ENCODE measurements around the gene GRAMD4.
"Not testable (repeated sequence)": the region's sequence is repeated elsewhere in the genome, so short reads cannot be mapped to it uniquely, and the experiment has no call there.

Gene GRAMD4

DNA sequence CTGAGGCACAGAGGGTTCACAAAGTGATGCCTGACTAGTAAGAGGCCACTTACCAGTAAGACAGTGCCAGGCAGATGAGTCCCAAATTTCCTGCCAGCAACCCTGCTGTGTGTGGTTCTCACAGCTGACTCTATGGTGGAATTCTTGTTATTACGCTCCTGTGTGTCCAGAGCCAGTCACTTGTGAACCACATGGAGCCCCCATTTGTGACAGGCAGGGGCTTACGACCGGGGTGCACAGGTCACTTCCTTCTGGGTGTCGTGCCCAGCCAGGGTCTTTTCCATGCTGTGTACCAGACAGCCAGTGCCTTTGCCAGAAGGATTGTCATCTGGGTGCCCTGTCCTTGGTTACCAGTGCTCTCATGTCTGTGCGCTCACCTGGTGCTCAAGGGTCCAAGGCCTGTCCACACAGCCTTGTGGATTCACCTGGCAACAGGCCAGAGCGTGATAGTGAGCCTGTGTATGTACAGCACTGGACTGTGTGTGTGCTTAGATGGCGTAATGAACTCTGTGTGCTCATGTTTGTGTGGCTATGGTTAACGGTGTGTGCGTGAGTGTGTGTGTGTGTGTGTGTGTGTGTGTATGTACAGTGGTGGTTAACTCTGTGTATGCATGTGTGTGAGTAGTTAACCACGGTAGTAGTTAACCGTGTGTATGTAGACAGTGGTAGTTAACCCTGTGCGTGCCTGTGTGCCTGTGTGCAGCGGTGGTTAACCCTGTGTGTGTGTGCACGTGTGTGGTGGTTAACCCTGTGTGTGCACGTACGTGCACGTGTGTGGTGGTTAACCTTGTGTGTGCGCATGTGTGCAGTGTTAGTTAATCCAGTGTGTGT, 18.6 kb downstream of the GRAMD4 start:
- no peak for ATAC-seq (ENCODE audit: low read depth)
- no peaks in the 10 kb centered on the region for H3K27me3 Mint-ChIP-seq
- H3K36me3 Mint-ChIP-seq: peaks cover 16% of the 10 kb centered on the region
- peaks cover 4% of the 10 kb centered on the region for H3K9me3 Mint-ChIP-seq
- H3K27ac Mint-ChIP-seq: peak overlapping the region; percentile 5
- no peak overlapping the region for H3K4me3 Mint-ChIP-seq
- no peak for DNase-seq (ENCODE audit: low spot score in 2 of 2)
- H3K4me1 Mint-ChIP-seq: peaks cover 18% of the 10 kb centered on the region

DNA sequence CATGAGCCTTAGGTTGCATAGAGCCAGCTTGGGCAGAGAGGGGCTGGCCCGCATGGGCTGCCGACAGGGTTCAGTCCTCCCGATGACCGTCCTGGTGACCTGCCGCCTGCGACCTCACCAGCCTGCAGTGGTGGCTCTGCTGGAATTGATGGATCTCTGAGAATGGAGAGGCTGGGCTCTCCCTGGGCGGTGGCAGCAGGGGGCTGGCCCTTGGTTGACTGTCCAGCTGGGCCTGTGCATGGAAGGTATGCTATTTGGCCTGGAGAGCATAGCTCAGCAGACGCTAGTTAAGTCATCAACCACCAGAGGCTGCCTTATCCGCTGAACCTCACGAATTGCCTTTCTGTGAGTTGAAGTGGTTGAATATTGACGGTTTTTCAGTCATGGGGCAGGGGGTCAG, 19.7 kb downstream of the GRAMD4 start:
- ATAC-seq (ENCODE audit: low read depth) (no peak), DNase-seq (ENCODE audit: low spot score in 2 of 2) (no peak)
- Mint-ChIP-seq H3K4me1 (peaks cover 25% of the 10 kb centered on the region), H3K27me3 (no peaks in the 10 kb centered on the region), H3K9me3 (peaks cover 4% of the 10 kb centered on the region), H3K27ac (no peak overlapping the region), H3K4me3 (no peak overlapping the region), H3K36me3 (peaks cover 23% of the 10 kb centered on the region)

DNA sequence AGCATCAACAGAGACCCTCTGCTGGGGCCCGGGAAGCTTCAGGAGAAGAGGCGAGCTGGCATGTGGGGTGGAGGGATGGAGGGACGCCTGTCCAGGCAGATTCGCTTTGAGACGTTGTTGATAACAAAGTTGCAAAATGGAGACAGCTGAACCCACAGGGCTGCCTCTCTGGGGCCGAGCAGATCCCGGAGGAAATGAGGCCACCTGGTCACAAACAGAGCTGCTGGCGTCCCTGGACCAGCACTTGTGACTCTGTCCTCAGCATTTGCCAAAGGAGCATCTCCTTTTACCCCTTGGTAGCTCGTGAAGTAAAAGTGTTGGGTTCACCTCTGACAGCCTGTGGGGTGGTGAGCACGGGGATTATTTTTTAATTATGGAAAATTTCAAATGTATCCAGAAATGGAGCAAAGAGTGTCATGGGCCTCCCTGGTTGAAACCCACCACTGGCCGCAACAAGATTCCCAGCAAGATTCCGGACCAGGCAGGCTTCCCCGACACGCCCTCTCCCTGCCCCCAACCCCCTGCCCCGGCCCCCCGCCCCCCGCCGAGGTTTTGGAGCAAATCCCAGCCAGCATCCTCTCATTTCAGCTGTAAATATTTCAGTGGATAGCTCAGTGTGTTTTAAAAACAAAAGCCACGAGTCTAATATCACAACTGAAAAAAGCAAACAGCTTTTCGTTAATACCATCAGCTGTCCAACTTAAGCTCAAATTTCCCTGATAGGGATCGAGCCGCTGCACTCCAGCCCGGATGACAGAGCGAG, 20.3 kb downstream of the GRAMD4 start:
- H3K4me1 Mint-ChIP-seq: peaks cover 25% of the 10 kb centered on the region
- no peak overlapping the region for H3K27ac Mint-ChIP-seq
- peaks cover 4% of the 10 kb centered on the region for H3K9me3 Mint-ChIP-seq
- ATAC-seq (ENCODE audit: low read depth): no peak
- H3K27me3 Mint-ChIP-seq: no peaks in the 10 kb centered on the region
- DNase-seq (ENCODE audit: low spot score in 2 of 2): no peak
- peaks cover 23% of the 10 kb centered on the region for H3K36me3 Mint-ChIP-seq
- no peak overlapping the region for H3K4me3 Mint-ChIP-seq

DNA sequence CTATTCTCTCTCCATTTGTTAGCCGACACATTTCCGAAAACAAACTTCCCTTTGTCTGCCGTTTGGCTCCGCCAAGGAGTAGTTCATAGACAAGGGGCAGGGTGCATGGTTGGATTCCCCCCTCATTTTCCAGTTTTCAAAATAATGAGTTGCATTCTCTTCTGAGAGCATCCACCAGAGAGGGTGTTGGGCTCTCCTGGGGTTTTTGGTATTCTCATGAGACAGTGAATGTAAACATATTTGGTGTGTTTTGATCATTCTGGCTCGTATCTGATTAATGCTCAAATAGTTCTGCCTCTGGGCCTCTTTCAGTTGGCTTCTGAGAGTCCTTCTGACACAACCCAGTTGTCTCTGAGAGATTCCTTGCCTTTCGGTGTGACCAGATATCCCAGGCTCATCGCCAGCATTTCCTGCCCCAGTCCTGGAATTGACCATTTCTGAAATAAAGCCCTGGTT, 21.7 kb downstream of the GRAMD4 start:
- Mint-ChIP-seq H3K27me3 (no peaks in the 10 kb centered on the region), H3K27ac (peak overlapping the region; percentile 69), H3K36me3 (peaks cover 21% of the 10 kb centered on the region), H3K9me3 (peaks cover 4% of the 10 kb centered on the region), H3K4me3 (no peak overlapping the region), H3K4me1 (peaks cover 29% of the 10 kb centered on the region)
- no peak for ATAC-seq (ENCODE audit: low read depth)
- no peak for DNase-seq (ENCODE audit: low spot score in 2 of 2)

DNA sequence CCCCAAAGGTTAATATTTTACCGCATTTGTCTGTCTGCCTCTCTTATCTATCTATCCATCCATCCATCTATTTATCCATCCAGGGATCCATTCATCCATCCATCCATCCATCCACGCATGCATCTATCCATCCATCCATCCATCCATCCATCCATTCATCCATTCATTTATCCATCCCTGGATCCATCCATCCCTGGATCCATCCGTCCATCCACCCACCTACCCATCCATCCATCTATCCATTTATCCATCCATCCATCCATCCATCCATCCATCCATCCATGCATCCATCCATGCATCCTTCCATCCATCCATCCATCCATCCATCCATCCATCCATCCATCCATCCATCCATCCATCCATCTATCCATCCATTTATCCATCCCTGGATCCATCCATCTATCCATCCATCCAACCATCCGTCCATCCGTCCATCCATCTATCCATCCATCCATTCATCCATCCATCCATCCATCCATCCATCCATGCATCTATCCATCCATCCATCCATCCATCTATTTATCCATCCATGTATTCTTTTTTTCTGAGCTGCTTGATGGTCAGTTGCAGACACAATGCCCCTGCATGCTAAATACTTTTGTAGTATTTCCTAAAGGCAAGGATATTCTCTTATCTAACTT, 22.8 kb downstream of the GRAMD4 start:
- not testable (repeated sequence) for DNase-seq (ENCODE audit: low spot score in 2 of 2); ATAC-seq (ENCODE audit: low read depth); H3K27me3 Mint-ChIP-seq; H3K4me3 Mint-ChIP-seq; H3K27ac Mint-ChIP-seq; H3K9me3 Mint-ChIP-seq
- peaks cover 32% of the 10 kb centered on the region for H3K4me1 Mint-ChIP-seq
- H3K36me3 Mint-ChIP-seq: peaks cover 23% of the 10 kb centered on the region

DNA sequence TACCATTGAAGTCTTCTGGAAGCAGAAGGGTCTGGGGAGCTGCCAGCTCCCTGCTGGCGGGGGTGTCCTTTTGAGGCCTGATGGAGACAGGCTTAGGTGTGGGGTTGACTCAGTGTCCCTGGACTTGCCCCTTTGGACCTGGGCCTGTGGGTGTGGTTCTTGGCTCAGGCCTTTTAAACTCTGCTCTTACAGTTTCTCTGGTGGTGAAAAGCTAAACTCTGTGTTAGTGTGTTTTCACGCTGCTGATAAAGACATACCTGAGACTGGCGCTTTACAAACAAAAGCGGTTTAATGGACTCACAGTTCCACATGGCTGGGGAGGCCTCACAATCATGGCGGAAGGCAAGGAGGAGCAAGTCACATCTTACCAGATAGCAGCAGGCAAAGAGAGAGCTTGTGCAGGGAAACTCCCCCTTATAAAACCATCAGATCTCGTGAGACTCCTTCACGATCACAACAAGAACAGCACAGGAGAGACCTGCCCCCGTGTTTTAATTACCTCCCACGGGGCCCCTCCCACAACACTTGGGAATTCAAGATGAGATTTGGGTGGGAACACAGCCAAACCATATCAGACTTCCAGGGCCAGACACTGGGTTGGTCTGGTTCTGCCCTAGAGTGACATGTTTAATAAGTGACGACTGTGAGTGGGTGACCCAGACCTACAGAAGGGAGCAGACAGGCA, 26.5 kb downstream of the GRAMD4 start:
- ATAC-seq (ENCODE audit: low read depth): no peak
- H3K36me3 Mint-ChIP-seq: peaks cover 25% of the 10 kb centered on the region
- H3K27ac Mint-ChIP-seq: no peak overlapping the region
- no peak for DNase-seq (ENCODE audit: low spot score in 2 of 2)
- no peak overlapping the region for H3K4me3 Mint-ChIP-seq
- H3K4me1 Mint-ChIP-seq: peaks cover 34% of the 10 kb centered on the region
- peaks cover 9% of the 10 kb centered on the region for H3K9me3 Mint-ChIP-seq
- H3K27me3 Mint-ChIP-seq: no peaks in the 10 kb centered on the region

DNA sequence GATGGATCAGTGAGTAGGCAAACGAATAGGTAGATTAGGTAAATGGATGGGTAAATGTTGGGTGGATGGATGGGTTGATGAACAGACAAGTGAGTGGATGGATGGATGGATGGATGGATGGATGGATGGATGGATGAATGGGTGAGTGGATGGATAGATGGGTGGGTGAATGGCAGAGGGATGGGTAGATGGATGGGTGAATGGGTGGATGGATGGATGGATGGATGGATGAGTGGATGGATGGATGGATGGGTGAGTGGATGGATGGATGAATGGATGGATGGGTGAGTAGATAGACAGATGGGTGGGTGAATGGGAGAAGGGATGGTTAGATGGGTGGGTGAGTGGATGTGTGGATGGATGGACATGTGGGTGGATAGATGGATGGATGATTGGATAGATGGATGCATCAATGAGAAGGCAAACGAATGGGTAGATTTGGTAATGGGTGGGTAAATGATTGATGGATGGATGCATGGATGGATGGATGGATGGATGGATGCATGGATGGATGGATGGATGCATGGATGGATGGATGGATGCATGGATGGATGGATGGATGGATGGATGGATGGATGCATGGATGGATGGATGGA, 28.1 kb downstream of the GRAMD4 start:
- DNase-seq (ENCODE audit: low spot score in 2 of 2); H3K4me3 Mint-ChIP-seq; ATAC-seq (ENCODE audit: low read depth); H3K27me3 Mint-ChIP-seq; H3K27ac Mint-ChIP-seq; H3K9me3 Mint-ChIP-seq: not testable (repeated sequence)
- H3K4me1 Mint-ChIP-seq: peaks cover 33% of the 10 kb centered on the region
- peaks cover 20% of the 10 kb centered on the region for H3K36me3 Mint-ChIP-seq

DNA sequence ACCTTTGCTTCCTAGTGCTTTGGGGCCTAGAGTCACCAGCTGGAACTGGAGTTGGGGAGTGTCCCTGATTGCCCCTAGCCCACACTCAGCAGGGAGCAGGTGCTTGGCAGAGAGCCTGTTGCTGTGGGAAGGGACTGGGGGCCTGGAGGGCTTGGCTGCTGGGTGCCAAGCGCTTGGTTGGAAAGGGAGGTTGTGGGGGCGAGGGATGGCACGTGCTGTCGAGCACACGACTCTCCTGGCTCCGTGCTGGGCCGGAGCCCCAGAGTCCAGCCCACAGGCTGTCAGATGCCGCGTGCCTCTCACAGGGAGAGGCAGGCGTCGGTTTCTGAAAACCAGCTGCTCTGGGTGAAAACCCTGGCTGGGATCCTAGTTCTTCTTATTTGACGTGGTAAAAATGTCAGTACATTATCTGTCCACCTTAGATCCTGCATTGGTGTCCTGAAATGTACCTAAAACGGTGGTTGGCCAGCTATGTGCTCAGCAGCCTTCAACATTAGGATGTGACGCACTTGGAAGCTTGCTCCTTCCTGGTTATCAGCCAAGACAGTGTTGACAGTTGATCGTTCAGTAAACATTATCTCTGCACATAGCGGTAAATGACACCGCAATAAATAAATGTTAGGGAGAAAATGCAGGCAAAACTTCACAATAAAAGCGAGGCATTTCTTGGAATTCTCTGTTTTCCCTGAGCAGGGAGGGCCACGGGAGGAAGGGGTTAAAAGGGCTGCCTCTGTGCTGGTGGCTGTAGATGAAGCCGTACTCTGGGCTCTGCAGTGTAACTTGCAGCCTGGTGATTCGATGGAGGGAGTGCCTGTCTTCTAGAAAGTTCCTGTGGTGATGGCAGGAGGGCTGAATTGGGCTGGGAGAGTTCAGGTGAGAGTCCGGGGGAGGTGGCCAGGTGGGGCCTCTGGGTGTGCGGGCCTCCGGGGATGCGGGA, 29.2 kb downstream of the GRAMD4 start:
- peaks cover 28% of the 10 kb centered on the region for H3K4me1 Mint-ChIP-seq
- peaks cover 6% of the 10 kb centered on the region for H3K9me3 Mint-ChIP-seq
- no peak overlapping the region for H3K4me3 Mint-ChIP-seq
- ATAC-seq (ENCODE audit: low read depth): no peak
- no peak for DNase-seq (ENCODE audit: low spot score in 2 of 2)
- no peak overlapping the region for H3K27ac Mint-ChIP-seq
- no peaks in the 10 kb centered on the region for H3K27me3 Mint-ChIP-seq
- peaks cover 10% of the 10 kb centered on the region for H3K36me3 Mint-ChIP-seq

DNA sequence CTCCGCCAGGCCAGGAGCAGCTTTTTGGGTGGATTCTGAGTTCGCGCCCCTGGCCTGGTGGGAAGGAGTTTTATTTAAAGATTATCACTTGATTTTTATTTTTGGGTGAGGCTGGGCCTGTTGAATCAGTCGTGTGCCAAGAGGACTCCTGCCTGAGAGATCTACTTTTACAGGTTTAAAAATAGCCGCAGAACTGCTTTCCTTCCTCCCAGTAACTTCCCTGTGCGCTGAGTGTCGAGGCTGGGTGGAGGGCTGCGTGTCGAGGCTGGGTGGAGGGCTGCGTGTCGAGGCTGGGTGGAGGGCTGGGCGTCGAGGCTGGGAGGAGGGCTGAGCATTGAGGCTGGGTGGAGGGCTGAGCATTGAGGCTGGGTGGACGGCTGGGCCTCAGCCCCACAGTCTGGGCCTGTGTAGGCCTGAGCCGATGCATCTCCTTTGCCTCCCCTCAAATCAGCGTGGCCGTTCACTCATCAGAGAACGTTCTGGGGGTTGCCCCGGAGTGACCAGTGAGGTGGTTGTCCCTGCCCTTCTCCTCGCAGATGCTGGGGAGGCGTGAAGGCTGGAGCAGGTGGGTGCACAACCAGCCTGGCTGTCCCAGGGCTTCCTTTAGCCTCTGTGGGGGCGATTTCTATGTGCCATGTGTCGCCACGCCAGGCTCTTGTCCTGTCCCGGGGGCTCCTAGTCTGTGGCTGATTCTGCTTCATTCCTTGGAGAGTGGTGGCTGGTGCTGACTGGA, 30.1 kb downstream of the GRAMD4 start:
- Mint-ChIP-seq H3K9me3 (peaks cover 6% of the 10 kb centered on the region), H3K27ac (no peak overlapping the region), H3K27me3 (no peaks in the 10 kb centered on the region), H3K36me3 (peaks cover 10% of the 10 kb centered on the region), H3K4me3 (no peak overlapping the region), H3K4me1 (peaks cover 31% of the 10 kb centered on the region)
- ATAC-seq (ENCODE audit: low read depth) (no peak), DNase-seq (ENCODE audit: low spot score in 2 of 2) (no peak)

DNA sequence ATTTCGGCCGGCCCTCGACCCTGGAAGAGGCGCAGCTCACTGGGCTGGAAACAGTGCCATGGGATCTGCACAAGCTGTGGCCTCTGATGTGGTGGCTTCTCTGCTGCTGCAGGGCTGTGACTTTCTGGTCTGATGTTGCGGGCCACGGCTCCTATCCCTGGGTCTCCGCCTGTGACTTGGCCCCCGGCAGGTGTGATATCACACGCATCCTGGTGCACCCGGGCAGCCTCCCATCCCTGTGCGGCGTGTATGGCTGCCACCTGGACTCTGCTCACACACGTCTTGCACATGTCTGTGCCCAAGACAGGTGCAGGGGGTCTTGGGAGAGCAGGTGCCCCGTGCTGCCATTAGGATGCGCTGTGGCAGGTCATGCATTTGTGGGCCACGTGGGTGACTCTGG, 31.1 kb downstream of the GRAMD4 start:
- H3K4me3 Mint-ChIP-seq: no peak overlapping the region
- DNase-seq (ENCODE audit: low spot score in 2 of 2): no peak
- peaks cover 6% of the 10 kb centered on the region for H3K9me3 Mint-ChIP-seq
- ATAC-seq (ENCODE audit: low read depth): no peak
- peaks cover 28% of the 10 kb centered on the region for H3K4me1 Mint-ChIP-seq
- no peak overlapping the region for H3K27ac Mint-ChIP-seq
- H3K27me3 Mint-ChIP-seq: no peaks in the 10 kb centered on the region
- peaks cover 10% of the 10 kb centered on the region for H3K36me3 Mint-ChIP-seq

DNA sequence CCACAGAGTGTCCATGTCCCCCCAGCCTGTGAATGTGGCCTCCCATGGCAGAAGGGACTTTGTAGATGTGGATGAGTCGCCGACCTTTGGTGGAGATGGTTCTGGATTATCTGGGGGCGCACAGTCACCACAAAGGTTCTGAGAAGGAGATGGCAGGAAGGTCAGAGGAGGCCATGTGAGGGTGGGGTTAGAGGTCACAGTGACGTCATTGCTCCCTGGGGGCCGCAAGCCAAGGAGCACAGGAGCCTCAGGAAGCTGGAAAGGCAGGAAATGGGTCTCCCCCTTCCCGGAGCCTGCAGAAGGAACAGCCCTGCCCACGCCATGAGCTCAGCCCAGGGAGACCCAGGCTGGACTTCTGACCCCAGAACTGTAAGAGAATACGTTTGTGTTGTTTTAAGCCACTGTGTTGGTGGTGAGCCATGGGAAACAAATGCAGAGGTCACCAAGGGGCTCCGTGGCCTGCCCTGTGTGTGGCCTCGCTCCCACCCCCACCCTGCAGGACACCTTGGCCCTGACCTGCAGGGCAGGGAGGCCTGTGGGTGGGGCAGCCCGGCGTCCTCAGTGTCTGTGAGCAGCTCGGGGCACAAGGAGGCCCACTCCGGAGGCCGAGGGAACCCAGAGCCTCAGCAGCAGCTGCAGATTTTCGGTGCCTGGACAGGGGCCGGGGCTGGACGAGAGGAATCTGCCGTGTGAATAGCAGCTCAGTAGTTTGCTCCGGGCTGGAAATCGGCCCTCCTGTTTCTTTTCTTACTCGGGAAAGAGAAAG, 32.1 kb downstream of the GRAMD4 start:
- ATAC-seq (ENCODE audit: low read depth): no peak
- Mint-ChIP-seq H3K4me1 (peaks cover 30% of the 10 kb centered on the region), H3K9me3 (peaks cover 6% of the 10 kb centered on the region), H3K27ac (no peak overlapping the region), H3K4me3 (no peak overlapping the region), H3K36me3 (peaks cover 10% of the 10 kb centered on the region), H3K27me3 (no peaks in the 10 kb centered on the region)
- DNase-seq (ENCODE audit: low spot score in 2 of 2): no peak
